ENCODE data around the gene RGL2. TPM values are rescaled to one million over a fixed set of nuclear protein-coding genes. Genes with fewer than 3 reads are reported as not detected.
A peak's percentile ranks its signal among the peaks of the same experiment; 100 is the strongest.

The RGL2 gene
- total and polyA plus RNA-seq, 2 of the 13 experiments (the other 11 are each of a cell fraction or from before 2014, with no cell fraction given), result 22.9 to 47.4 TPM

- TF ChIP-seq ZBTB34 (CRISPR knock-in tag; IDR thresholded peaks at IDR 0.05), result peak; percentile 86
- TF ChIP-seq SIX1 (CRISPR knock-in tag; IDR thresholded peaks at IDR 0.05; ENCODE audit: borderline replicate concordance), result peak; percentile 51; the same call in 1 of the 2 replicates
- peak; percentile 86 for TF ChIP-seq AGO2 (optimal IDR thresholded peaks at IDR 0.05; ENCODE audit: low read depth, low read length)
- peak; percentile 62; the same call in 1 of the 2 replicates for TF ChIP-seq ARID5B (CRISPR knock-in tag; IDR thresholded peaks at IDR 0.05)
- TF ChIP-seq EED (CRISPR knock-in tag; IDR thresholded peaks at IDR 0.05), result peak; percentile 92
- peak; percentile 94 for TF ChIP-seq IRF2 (CRISPR knock-in tag; IDR thresholded peaks at IDR 0.05)
- TF ChIP-seq NR3C1 (CRISPR knock-in tag; IDR thresholded peaks at IDR 0.05), result 0 out of 2 replicates have a peak, but pooled peaks have one; percentile 5
- TF ChIP-seq ZNF414 (CRISPR knock-in tag; IDR thresholded peaks at IDR 0.05), result peak; percentile 16; the same call in 1 of the 2 replicates
- TF ChIP-seq ZNF33A (CRISPR knock-in tag; IDR thresholded peaks at IDR 0.05; ENCODE audit: borderline replicate concordance), result no peak; the same call in 1 of the 2 replicates
- TF ChIP-seq ZNF776 (CRISPR knock-in tag; IDR thresholded peaks at IDR 0.05), result no peak; the same call in 1 of the 2 replicates
- TF ChIP-seq ZNF572 (CRISPR knock-in tag; IDR thresholded peaks at IDR 0.05), result peak; percentile 71; the same call in 1 of the 2 replicates
- TF ChIP-seq NONO (IDR thresholded peaks at IDR 0.05), result no peak
- TF ChIP-seq NONO (CRISPR knock-in tag; conservative IDR thresholded peaks at IDR 0.05), result peak; percentile 95
- TF ChIP-seq RCOR2 (CRISPR knock-in tag; IDR thresholded peaks at IDR 0.05), result 0 out of 2 replicates have a peak, but pooled peaks have one; percentile 15
- no peak for TF ChIP-seq ZNF235 (CRISPR knock-in tag; IDR thresholded peaks at IDR 0.05; ENCODE audit: borderline replicate concordance)
- peak; percentile 90 for TF ChIP-seq ZNF383 (CRISPR knock-in tag; IDR thresholded peaks at IDR 0.05; ENCODE audit: borderline replicate concordance)
- TF ChIP-seq RBFOX2 (IDR thresholded peaks at IDR 0.05; ENCODE audit: low read depth, low read length), result peak; percentile 87
- peak; percentile 58 for TF ChIP-seq TGIF2 (CRISPR knock-in tag; IDR thresholded peaks at IDR 0.05)
- TF ChIP-seq SNAPC5 (CRISPR knock-in tag; IDR thresholded peaks at IDR 0.05; ENCODE audit: borderline replicate concordance), result peak; percentile 62; the same call in 1 of the 2 replicates
- TF ChIP-seq ZSCAN25 (CRISPR knock-in tag; IDR thresholded peaks at IDR 0.05), result no peak; the same call in 1 of the 2 replicates
- TF ChIP-seq NKX3-1 (CRISPR knock-in tag; IDR thresholded peaks at IDR 0.05), result peak; percentile 84
- TF ChIP-seq LBX2 (CRISPR knock-in tag; IDR thresholded peaks at IDR 0.05; ENCODE audit: borderline replicate concordance), result no peak; the same call in 1 of the 2 replicates
- TF ChIP-seq ZFP36 (IDR thresholded peaks at IDR 0.05; ENCODE audit: borderline replicate concordance, low read depth, low read length, partially characterized antibody), result no peak
Measured at GRCh38 chr6:33271468-33272274, 27.1 kb downstream of the RGL2 start, which contains the start of the genes RPS18 and VPS52 (continued).

All from HepG2 (cell line).